HCT116 (cell line): ENCODE measurements around the gene HMCES. TPM values are rescaled to one million over a fixed set of nuclear protein-coding genes. Genes with fewer than 3 reads are reported as not detected.

Experiments used
- ATAC-seq: fragments of 200-7000 bp; cut with Tn5 transposase; 2 replicates; pipeline ENCODE4 v1.9.1; 2020; ENCODE audit warnings: mild to moderate bottlenecking, moderate library complexity
- BruUV-seq: library from RNA; stranded (reverse); fragments of 400-500 nt; replicated peaks from 2 replicates; lab custom pipeline; 2021; lab: Mats Ljungman, UMichigan
- CTCF ChIA-PET: fragments of 300-600 bp; sonication (Branson Sonifier 250); formaldehyde crosslinking; loops from one replicate; lab custom pipeline; 2021; ENCODE audit warnings: antibody characterized with exemption; lab: Charles Lee
- POLR2A ChIA-PET: fragments of 300-600, 350-600 bp; sonication (Branson Sonifier 250); formaldehyde crosslinking; loops from one replicate; lab custom pipeline; 2021; ENCODE audit warnings: antibody characterized with exemption; lab: Charles Lee
- RAD21 ChIA-PET, 2 experiments: fragments of 300-600 bp; sonication (Branson Sonifier 250); formaldehyde crosslinking; loops; one replicate each; lab custom pipeline; 2023; ENCODE audit warnings: low total read pairs in 2 of 2; ENCODE audit not compliant: uncharacterized antibody in 2 of 2, unreplicated experiment in 2 of 2, low non-redundant PET in 1 of 2; lab: Charles Lee
- DNase-seq: peaks from one replicate; pipeline ENCODE4 v3.0.0-alpha.2; 2010; ENCODE audit warnings: low read depth, low spot score
- H2AFZ ChIP-seq: fragments of 200-600 bp; shearing (Covaris generic), sonication (generic); 2 replicates; pipeline ENCODE4 v1.6.1; 2017; ENCODE audit warnings: low read depth, mixed run types, mixed read lengths, antibody characterized with exemption, low read length; ENCODE audit not compliant: poor library complexity, severe bottlenecking
- H3K27ac ChIP-seq: 2 replicates; pipeline ENCODE4 v1.5.1; 2012; ENCODE audit warnings: low read depth, low read length
- H3K27me3 ChIP-seq: fragments of 200-600 bp; sonication (generic); 2 replicates; pipeline ENCODE4 v1.6.1; 2016; ENCODE audit warnings: mixed run types, low read length, mixed read lengths; ENCODE audit not compliant: insufficient read depth
- H3K36me3 ChIP-seq, 2 experiments: fragments of 200-500 bp in 1 of 2; fragments of 200-600 bp in 1 of 2; sonication (Bioruptor generic) in 1 of 2; sonication (generic) in 1 of 2; 2 replicates each; pipeline versions ENCODE4 v1.5.1 to v1.6.1; 2014 to 2016; ENCODE audit warnings: low read length in 2 of 2, inconsistent platforms in 1 of 2, mixed read lengths in 1 of 2, mixed run types in 1 of 2; ENCODE audit not compliant: insufficient read depth in 2 of 2, control insufficient read depth in 1 of 2
- H3K4me1 ChIP-seq, 2 experiments: fragments of 200-600 bp in 1 of 2; sonication (generic) in 1 of 2; 2 replicates each; pipeline versions ENCODE4 v1.5.1 to v1.6.1; 2012 to 2017; ENCODE audit warnings: low read length in 2 of 2, inconsistent platforms in 1 of 2, mild to moderate bottlenecking in 1 of 2, mixed read lengths in 1 of 2, mixed run types in 1 of 2, moderate library complexity in 1 of 2; ENCODE audit not compliant: insufficient read depth in 2 of 2, control insufficient read depth in 1 of 2
- H3K4me2 ChIP-seq: fragments of 200-600 bp; sonication (generic); 2 replicates; pipeline ENCODE4 v1.6.1; 2017; ENCODE audit warnings: mixed run types, low read length, mixed read lengths
- H3K4me3 ChIP-seq, 2 experiments: fragments of 200-600 bp in 1 of 2; sonication (generic) in 1 of 2; replicated peaks in 1 of 2; 2 replicates each; pipeline ENCODE4 v1.5.1; 2011 to 2016; ENCODE audit warnings: low read length in 2 of 2, control low read depth in 1 of 2, low read depth in 1 of 2, mild to moderate bottlenecking in 1 of 2, mixed read lengths in 1 of 2, mixed run types in 1 of 2
- H3K79me2 ChIP-seq: fragments of 200-600 bp; sonication (generic); 2 replicates; pipeline ENCODE4 v1.6.1; 2017; ENCODE audit warnings: mild to moderate bottlenecking, mixed run types, low read length, moderate library complexity, mixed read lengths; ENCODE audit not compliant: insufficient read depth
- H3K9ac ChIP-seq: fragments of 200-600 bp; sonication (generic); 2 replicates; pipeline ENCODE4 v1.6.1; 2016; ENCODE audit warnings: low read length, mixed read lengths
- H3K9me2 ChIP-seq: fragments of 200-600 bp; sonication (generic), shearing (Covaris generic); 2 replicates; pipeline ENCODE4 v1.6.1; 2017; ENCODE audit warnings: mixed run types, mild to moderate bottlenecking, moderate library complexity; ENCODE audit not compliant: insufficient read depth
- H3K9me3 ChIP-seq, 2 experiments: fragments of 200-500 bp in 1 of 2; fragments of 200-600 bp in 1 of 2; sonication (Bioruptor generic) in 1 of 2; sonication (generic) in 1 of 2; 2 replicates each; pipeline ENCODE4 v1.6.1; 2014 to 2017; ENCODE audit warnings: low read length in 2 of 2, mixed read lengths in 2 of 2, inconsistent platforms in 1 of 2, low read depth in 1 of 2, mild to moderate bottlenecking in 1 of 2, mixed run types in 1 of 2, moderate library complexity in 1 of 2; ENCODE audit not compliant: control insufficient read depth in 1 of 2, insufficient read depth in 1 of 2
- H4K20me1 ChIP-seq: fragments of 200-600 bp; sonication (generic), shearing (Covaris generic); 2 replicates; pipeline ENCODE4 v1.6.1; 2017; ENCODE audit warnings: mixed run types, mild to moderate bottlenecking, moderate library complexity; ENCODE audit not compliant: insufficient read depth
- JUND ChIP-seq: IDR thresholded peaks from 2 replicates; pipeline ENCODE4 v1.6.1; 2012
- POLR2A ChIP-seq: IDR thresholded peaks from 2 replicates; pipeline ENCODE4 v1.7.0; 2011; ENCODE audit warnings: borderline replicate concordance; ENCODE audit not compliant: insufficient read depth, insufficient read length; ENCODE audit errors: extremely low read depth
- POLR2AphosphoS5 ChIP-seq: IDR thresholded peaks from 2 replicates; pipeline ENCODE4 v1.6.1; 2011; ENCODE audit warnings: mild to moderate bottlenecking, low read depth, low read length, moderate library complexity
- SP1 ChIP-seq: IDR thresholded peaks from 2 replicates; pipeline ENCODE4 v1.6.1; 2012; ENCODE audit warnings: low read depth
- ZNF274 ChIP-seq: fragments of 200-500 bp; sonication (Bioruptor generic); IDR thresholded peaks from 2 replicates; pipeline ENCODE4 v1.6.1; 2014; ENCODE audit warnings: mild to moderate bottlenecking, low read depth, low read length, inconsistent platforms
- intact Hi-C: fragments of 100-400 bp; cut with micrococcal nuclease; formaldehyde crosslinking; loops from 2 replicates; pipeline ENCODE4 v1.10.0; 2022
- total RNA-seq: library from RNA; stranded (reverse); gene quantifications from one replicate; pipeline ENCODE4 v1.2.1, GENCODE V29; 2021; ENCODE audit not compliant: unreplicated experiment
- TF ChIP-seq, protein P1 (sequence below): IDR thresholded peaks from 2 replicates; pipeline ENCODE4 v1.6.1; 2011; ENCODE audit warnings: mild to moderate bottlenecking, low read length, moderate library complexity; ENCODE audit not compliant: insufficient replicate concordance; ENCODE audit errors: extremely low read depth
- TF ChIP-seq, protein P2 (sequence below), 3 experiments: fragments of 200-600 bp in 1 of 3; sonication (generic) in 1 of 3; IDR thresholded peaks in 2 of 3; conservative IDR thresholded peaks in 1 of 3; 2 replicates each; pipeline ENCODE4 v1.5.1; 2012 to 2017; ENCODE audit warnings: low read depth in 2 of 3, low read length in 2 of 3, antibody characterized with exemption in 1 of 3, borderline replicate concordance in 1 of 3, control low read depth in 1 of 3, mild to moderate bottlenecking in 1 of 3, mixed read lengths in 1 of 3, mixed run types in 1 of 3, moderate library complexity in 1 of 3; ENCODE audit not compliant: insufficient read depth in 1 of 3
- TF ChIP-seq, protein P3 (sequence below): IDR thresholded peaks from 2 replicates; pipeline ENCODE4 v1.6.1; 2012

Gene HMCES
- total RNA-seq, 1 experiment from 2014 or later, result 78.9 TPM

DNA sequence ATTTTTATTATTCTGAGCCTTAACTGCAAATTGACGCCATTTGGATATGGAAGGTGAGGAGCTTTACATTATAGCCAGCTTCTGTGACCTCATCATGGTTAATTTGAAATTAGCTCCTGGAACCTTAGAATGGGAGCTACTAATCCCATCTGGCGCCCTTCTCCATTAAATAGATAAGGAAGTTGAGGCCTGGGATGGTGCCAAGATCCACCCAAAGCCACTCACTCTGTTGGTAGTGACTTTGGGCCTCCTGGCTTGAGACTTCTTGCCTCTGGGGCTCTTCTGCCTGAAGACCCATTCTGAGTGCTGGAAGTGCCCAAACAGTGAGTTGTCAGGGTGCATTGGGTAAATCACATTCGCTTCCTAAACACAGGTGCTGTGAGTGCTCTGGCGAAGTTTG lies 12.0 kb upstream of the HMCES start:
- no TSS peak for BruUV-seq
- ChIA-PET POLR2A (no interaction called here), RAD21 (interaction anchor here in 1 of 2 experiments (0.6 kb wide), 1 partner anchor 49 kb away, joined by 4 read pairs; no protein-coding TSS in a partner anchor), CTCF (no interaction called here)
- H3K9ac ChIP-seq, result no peak overlapping the region
- H3K79me2 ChIP-seq, result no peaks in the 10 kb centered on the region
- no peaks in the 10 kb centered on the region for H3K4me1 ChIP-seq
- intact Hi-C loops, result no loop called here
- TF ChIP-seq ZNF274, result no peak
- TF ChIP-seq, protein P1, sequence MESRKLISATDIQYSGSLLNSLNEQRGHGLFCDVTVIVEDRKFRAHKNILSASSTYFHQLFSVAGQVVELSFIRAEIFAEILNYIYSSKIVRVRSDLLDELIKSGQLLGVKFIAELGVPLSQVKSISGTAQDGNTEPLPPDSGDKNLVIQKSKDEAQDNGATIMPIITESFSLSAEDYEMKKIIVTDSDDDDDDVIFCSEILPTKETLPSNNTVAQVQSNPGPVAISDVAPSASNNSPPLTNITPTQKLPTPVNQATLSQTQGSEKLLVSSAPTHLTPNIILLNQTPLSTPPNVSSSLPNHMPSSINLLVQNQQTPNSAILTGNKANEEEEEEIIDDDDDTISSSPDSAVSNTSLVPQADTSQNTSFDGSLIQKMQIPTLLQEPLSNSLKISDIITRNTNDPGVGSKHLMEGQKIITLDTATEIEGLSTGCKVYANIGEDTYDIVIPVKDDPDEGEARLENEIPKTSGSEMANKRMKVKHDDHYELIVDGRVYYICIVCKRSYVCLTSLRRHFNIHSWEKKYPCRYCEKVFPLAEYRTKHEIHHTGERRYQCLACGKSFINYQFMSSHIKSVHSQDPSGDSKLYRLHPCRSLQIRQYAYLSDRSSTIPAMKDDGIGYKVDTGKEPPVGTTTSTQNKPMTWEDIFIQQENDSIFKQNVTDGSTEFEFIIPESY, result no peak
- no peak for TF ChIP-seq SP1
- no peak for TF ChIP-seq JUND
- no peak for TF ChIP-seq POLR2A
- TF ChIP-seq POLR2AphosphoS5, result no peak
- TF ChIP-seq, protein P2, sequence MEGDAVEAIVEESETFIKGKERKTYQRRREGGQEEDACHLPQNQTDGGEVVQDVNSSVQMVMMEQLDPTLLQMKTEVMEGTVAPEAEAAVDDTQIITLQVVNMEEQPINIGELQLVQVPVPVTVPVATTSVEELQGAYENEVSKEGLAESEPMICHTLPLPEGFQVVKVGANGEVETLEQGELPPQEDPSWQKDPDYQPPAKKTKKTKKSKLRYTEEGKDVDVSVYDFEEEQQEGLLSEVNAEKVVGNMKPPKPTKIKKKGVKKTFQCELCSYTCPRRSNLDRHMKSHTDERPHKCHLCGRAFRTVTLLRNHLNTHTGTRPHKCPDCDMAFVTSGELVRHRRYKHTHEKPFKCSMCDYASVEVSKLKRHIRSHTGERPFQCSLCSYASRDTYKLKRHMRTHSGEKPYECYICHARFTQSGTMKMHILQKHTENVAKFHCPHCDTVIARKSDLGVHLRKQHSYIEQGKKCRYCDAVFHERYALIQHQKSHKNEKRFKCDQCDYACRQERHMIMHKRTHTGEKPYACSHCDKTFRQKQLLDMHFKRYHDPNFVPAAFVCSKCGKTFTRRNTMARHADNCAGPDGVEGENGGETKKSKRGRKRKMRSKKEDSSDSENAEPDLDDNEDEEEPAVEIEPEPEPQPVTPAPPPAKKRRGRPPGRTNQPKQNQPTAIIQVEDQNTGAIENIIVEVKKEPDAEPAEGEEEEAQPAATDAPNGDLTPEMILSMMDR (IDR thresholded peaks at IDR 0.05 in 2 of 3, conservative IDR thresholded peaks at IDR 0.05 in 1 of 3; ENCODE audit: borderline replicate concordance in 1 of 3, insufficient read depth in 1 of 3, low read depth in 2 of 3, low read length in 2 of 3), result no peak
- TF ChIP-seq, protein P3, sequence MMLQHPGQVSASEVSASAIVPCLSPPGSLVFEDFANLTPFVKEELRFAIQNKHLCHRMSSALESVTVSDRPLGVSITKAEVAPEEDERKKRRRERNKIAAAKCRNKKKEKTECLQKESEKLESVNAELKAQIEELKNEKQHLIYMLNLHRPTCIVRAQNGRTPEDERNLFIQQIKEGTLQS, result no peak
- DNase-seq (no peak), ATAC-seq (no peak)
- no peak overlapping the region for H3K4me3 ChIP-seq
- H3K36me3 ChIP-seq, result peaks cover 54 to 58% of the 10 kb centered on the region in 2 experiments
- no peaks in the 10 kb centered on the region for H3K27me3 ChIP-seq
- H3K9me3 ChIP-seq, result no peaks in the 10 kb centered on the region
- H4K20me1 ChIP-seq, result no peaks in the 10 kb centered on the region
- no peak overlapping the region for H3K27ac ChIP-seq
- no peak overlapping the region for H3K4me2 ChIP-seq
- no peak overlapping the region for H2AFZ ChIP-seq
- H3K9me2 ChIP-seq, result no peaks in the 10 kb centered on the region
